ENCODE data around the gene WDR3.

WDR3 gene

DNA sequence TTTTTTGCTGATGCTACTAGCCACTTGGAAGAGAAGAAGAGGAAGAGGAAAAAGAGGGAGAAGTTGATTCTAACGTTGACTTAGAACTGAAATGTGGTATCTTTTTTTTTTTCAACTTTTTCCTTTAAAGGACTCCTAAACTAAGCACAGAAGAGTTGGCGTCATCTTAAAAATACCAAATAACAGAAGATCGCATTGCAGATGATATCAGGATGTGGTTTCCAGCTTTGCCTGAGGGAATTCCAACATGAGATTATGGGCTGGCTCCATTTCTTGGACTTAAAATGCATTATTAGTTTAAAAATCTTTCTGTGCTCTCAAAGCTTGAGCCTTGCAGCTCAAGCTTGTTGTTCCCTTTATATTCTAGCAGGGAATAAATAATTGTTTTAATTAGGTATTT, 29.8 kb downstream of the WDR3 start:
- DNase-seq: no peak

DNA sequence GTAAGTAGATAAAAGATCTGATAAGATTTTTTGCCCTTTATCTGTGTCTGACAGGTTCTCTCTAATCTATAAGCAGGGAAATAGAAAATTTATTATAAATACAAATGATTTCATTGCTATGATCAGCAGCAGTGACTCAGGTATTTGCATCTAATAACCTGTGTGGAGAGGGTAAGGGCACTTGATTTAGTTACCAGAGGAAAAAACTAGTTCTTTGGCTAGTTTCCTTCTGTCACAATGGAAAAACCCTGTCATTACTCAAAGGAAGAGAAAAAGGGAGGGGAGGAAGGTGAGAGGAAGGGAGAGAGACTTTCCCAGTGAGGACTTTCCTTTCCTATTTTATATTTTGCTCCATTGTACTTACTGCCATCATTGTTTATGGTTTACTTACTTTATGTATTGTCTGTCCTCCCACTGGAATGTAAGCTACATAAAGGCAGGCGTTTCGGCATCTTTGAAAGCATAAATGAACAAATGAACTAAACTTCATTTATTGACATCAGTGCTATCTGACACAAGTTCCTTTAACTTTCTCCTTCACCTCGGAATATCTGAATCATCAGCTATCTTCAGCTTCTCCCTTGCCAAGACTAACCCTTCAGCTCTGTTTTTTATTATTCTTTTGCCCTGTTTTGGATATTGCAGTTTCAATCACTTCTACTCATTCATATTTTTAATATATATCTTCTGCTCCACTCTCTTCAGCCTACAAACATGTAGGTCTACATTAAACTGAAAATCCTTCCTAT, 34.9 kb downstream of the WDR3 start:
- DNase-seq: no peak

GRCh38 chr1:117967477-117967876, 37.9 kb downstream of the WDR3 start:
- no peak for DNase-seq

DNA sequence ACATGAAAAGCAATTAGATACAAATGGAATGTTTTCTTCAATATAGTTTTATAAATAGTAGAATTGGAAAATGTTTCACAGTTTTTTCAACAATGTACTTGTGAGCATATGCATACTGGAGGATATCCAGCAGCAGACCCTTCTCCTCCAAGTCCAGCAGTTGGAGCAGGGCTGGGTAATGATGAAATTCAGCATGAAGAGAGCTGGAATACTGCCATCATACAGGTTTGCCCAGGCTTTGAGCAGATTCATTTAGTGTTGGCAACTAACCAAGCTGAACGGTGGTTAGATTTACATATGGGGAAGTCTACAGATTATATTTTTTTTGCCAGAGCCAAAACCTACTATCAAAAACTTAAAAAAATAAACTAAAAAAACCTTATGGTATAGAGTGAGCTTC, 38.3 kb downstream of the WDR3 start:
- no peak for DNase-seq

DNA sequence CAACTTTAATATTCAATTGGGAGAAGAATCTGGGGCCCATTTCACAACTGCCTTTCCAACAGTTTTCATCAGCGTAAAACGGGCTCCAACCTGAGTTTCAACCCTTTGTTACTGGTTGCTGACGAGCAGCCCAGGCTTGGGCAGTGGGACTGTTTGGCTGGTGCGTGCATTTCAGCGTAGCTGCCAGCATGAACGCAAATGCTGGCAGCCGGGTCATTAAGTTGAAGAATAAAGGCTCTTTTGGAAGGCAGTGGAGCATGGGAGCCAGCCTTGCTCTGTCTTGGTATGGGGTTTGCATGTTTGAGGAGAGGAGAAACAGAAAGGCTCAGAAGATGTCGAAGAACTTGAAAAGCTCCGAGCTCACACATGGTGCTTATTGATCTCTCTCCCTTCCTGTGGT, 40.7 kb downstream of the WDR3 start:
- DNase-seq: no peak

- no peak for DNase-seq
Measured at GRCh38 chr1:117971777-117972176, 42.2 kb downstream of the WDR3 start.

GRCh38 chr1:117976381-117976780, 46.8 kb downstream of the WDR3 start:
- DNase-seq: no peak

DNA sequence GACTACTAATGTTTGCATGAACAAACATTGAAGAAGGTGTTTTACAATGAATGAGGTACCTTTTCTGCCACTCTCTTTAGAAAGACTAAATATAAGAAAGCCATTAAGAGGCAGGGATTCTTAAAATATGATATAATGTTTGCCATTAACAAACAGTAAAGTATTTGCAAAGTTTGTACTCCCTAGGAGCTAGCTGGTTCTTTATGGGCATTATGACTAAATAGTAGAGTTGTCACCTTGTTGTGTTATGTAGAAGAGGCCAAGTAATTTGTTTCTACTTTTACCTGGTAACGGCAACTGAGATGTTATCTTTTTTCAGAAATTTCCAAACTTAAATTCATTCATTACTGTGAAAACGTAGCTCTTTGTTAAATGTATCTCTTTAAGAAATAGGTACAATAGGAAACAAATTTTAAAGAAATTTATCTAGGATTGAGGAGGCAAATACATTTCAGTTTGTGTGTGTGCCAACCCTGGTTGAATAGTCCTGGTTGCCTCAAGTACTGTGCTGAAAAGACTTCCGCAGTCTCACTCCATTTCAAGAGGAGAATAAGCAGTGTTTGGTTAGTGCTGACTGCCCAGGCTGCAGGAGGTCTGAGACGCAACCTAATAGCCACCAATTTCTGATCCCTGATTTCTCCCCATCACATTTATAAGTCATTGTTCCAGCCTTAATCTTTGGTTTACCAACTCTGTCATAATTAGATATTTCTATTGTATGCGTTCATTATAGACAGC, 52.1 kb downstream of the WDR3 start:
- DNase-seq: no peak

GRCh38 chr1:117985239-117985638, 55.7 kb downstream of the WDR3 start:
- no peak for DNase-seq

DNA sequence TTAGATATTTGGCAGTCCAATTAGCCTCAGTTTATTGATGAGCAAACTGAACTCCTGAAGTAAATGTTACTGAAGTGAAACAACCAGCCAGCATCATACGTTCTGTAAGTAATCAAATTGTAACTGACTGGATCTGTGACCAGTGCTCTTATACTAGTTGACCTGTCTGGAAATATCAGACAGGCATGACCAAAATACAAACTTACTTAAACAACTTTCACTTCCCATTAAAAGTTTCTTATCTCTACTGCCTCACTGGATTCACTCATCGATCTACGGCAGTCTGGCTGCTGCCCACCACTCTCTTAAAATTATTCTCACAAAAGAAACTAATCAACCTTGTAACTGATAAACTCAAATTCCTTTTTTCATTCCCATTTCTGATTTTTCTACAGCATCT, 56.4 kb downstream of the WDR3 start:
- no peak for DNase-seq

- no peak for DNase-seq
Measured at GRCh38 chr1:118004312-118004711, 74.8 kb downstream of the WDR3 start.

- DNase-seq: no peak
Measured at GRCh38 chr1:118007391-118007790, 77.9 kb downstream of the WDR3 start.

GRCh38 chr1:118008011-118008410, 78.5 kb downstream of the WDR3 start:
- no peak for DNase-seq

DNA sequence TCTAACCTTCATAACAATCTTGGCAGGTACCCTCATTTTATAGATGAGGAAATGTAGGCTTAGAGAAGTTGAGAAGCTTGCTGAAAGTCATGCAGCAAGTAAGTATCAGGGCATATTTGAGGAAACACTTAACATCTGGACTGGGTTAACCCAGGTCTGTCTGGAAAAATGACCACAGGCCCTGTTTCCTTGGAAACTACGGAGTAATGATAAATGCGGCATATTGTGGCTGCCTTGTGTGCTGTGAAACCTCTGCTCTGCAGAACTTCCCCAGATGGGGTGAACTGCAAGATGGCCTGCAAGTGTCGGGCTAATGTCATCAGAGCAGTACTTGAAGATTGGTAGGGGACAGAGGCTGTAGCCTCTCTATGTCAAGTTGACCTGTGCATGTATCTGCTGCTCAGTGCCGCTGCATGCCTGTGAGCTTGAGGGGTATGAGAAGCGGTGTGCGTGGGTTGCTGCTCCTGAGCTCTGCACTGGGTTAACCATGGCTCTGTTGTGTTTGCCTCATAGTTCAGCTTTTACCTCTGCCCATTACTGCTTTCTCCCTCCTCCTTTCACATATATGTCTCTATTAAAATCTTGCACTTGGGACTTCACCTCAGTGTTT, 83.1 kb downstream of the WDR3 start:
- no peak for DNase-seq

GRCh38 chr1:118013336-118013735, 83.8 kb downstream of the WDR3 start:
- no peak for DNase-seq

GRCh38 chr1:118013938-118014337, 84.4 kb downstream of the WDR3 start:
- DNase-seq: no peak

Measured in stimulated activated naive CD4-positive, alpha-beta T cell (primary cell).